ENCODE data around the gene CACNA1I.
A peak's percentile ranks its signal among the peaks of the same experiment; 100 is the strongest.

Gene CACNA1I

GRCh38 chr22:39532215-39533073 is 38.1 kb upstream of the CACNA1I start, which contains the start of gene RPS19BP1 (continued):
- peak; percentile 90 for TF ChIP-seq SP3 (tag by site-specific recombination; IDR thresholded peaks at IDR 0.05)
- no peak for TF ChIP-seq ZNF174 (tag by site-specific recombination; IDR thresholded peaks at IDR 0.05)
- TF ChIP-seq PATZ1 (tag by site-specific recombination; IDR thresholded peaks at IDR 0.05), result peak; percentile 64
- TF ChIP-seq ZNF202 (tag by site-specific recombination; IDR thresholded peaks at IDR 0.05; ENCODE audit: borderline replicate concordance), result no peak
- TF ChIP-seq ZBTB20 (tag by site-specific recombination; IDR thresholded peaks at IDR 0.05), result peak; percentile 63
- TF ChIP-seq ZBTB11 (tag by site-specific recombination; conservative IDR thresholded peaks at IDR 0.05; ENCODE audit: low read depth), result peak; percentile 98

- no peak overlapping the region for H3K27ac ChIP-seq (ENCODE audit: extremely low read depth, low read depth, low read length)
- ChIA-PET POLR2A (interaction anchor here (0.6 to 1.3 kb wide), 5 partner anchors 14 to 510 kb away, joined by 3 to 5 read pairs (median 4); partner anchors contain the start of genes ATF4 and MIEF1), CTCF (interaction anchor here (0.5 to 13.7 kb wide), 35 partner anchors 11 to 814 kb away, joined by 3 to 380 read pairs (median 5); partner anchors contain the start of gene ATF4)
- TF ChIP-seq EGR2 (tag by site-specific recombination; IDR thresholded peaks at IDR 0.05; ENCODE audit: low read depth), result no peak
- no peak for TF ChIP-seq TSHZ1 (tag by site-specific recombination; IDR thresholded peaks at IDR 0.05; ENCODE audit: borderline replicate concordance)
- 0 out of 2 replicates have a peak, but pooled peaks have one; percentile 27 for TF ChIP-seq CTCF (tag by site-specific recombination; IDR thresholded peaks at IDR 0.05)
- peaks cover 11 to 25% of the 10 kb centered on the region in 2 experiments; a peak in 2 of 3 replicates for H3K36me3 ChIP-seq (ENCODE audit: control insufficient read depth in 2 of 2, insufficient read depth in 1 of 2, low read length in 2 of 2)
- H3K4me1 ChIP-seq (ENCODE audit: control insufficient read depth, insufficient read depth, low read length), result peaks cover 11% of the 10 kb centered on the region
- no peaks in the 10 kb centered on the region for H3K9me3 ChIP-seq (ENCODE audit: control insufficient read depth, insufficient read depth, low read depth, low read length)
- no peak overlapping the region for H3K4me3 ChIP-seq (ENCODE audit: low read depth, low read length)
Observed at GRCh38 chr22:39534092-39534506, 36.5 kb upstream of the CACNA1I start.

Data from HEK293 (cell line).